Nephron (organoid): ENCODE results near the gene RGS7.
A peak's percentile ranks its signal among the peaks of the same experiment; 100 is the strongest.

Experiments used
- H3K27ac Mint-ChIP-seq, 3 experiments: 2 replicates each; pipeline ENCODE4 v1.8.0; 2020; ENCODE audit warnings: mixed read lengths in 3 of 3, mild to moderate bottlenecking in 2 of 3, moderate library complexity in 1 of 3
- H3K27me3 Mint-ChIP-seq: 2 replicates; pipeline ENCODE4 v1.8.0; 2021; ENCODE audit warnings: low read depth, mild to moderate bottlenecking, moderate library complexity, mixed read lengths
- H3K36me3 Mint-ChIP-seq: 2 replicates; pipeline ENCODE4 v1.8.0; 2020; ENCODE audit warnings: low read depth, mixed read lengths
- H3K4me1 Mint-ChIP-seq: 2 replicates; pipeline ENCODE4 v1.8.0; 2020; ENCODE audit warnings: mixed read lengths
- H3K4me3 Mint-ChIP-seq, 3 experiments: 2 replicates each; pipeline ENCODE4 v1.8.0; 2020; ENCODE audit warnings: mild to moderate bottlenecking in 3 of 3, mixed read lengths in 3 of 3, moderate library complexity in 2 of 3
- H3K9me3 Mint-ChIP-seq: 2 replicates; pipeline ENCODE4 v1.8.0; 2020; ENCODE audit warnings: mixed read lengths
- TF ChIP-seq, protein P1 (sequence below), 3 experiments: fragments of 200-600 bp; sonication (generic); IDR thresholded peaks; one replicate each; pipeline ENCODE4 v1.5.0; 2021; ENCODE audit warnings: antibody characterized with exemption in 3 of 3; ENCODE audit not compliant: unreplicated experiment in 3 of 3

Gene RGS7

DNA sequence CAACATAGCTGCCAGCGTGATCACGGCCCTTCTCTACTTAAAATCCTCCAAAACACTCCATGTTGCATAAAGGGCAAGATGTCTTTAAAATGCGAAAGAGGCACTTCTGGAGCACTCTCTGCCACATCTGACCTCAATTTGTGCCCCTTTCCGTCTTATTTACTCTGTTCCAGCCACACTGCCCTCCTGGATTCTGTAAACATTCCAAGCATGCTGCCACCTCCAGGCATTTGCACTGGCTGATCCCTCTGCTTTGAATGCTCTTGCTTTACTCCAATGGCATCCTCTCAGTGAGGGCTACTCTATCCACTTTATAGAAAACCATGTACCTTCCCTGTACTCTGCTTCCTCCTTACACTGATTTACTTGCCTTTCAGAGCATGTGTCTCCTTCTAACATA is 5.3 kb upstream of the RGS7 start:
- no peak overlapping the region for H3K4me3 Mint-ChIP-seq
- H3K27me3 Mint-ChIP-seq = peaks cover 31% of the 10 kb centered on the region
- TF ChIP-seq, protein P1, sequence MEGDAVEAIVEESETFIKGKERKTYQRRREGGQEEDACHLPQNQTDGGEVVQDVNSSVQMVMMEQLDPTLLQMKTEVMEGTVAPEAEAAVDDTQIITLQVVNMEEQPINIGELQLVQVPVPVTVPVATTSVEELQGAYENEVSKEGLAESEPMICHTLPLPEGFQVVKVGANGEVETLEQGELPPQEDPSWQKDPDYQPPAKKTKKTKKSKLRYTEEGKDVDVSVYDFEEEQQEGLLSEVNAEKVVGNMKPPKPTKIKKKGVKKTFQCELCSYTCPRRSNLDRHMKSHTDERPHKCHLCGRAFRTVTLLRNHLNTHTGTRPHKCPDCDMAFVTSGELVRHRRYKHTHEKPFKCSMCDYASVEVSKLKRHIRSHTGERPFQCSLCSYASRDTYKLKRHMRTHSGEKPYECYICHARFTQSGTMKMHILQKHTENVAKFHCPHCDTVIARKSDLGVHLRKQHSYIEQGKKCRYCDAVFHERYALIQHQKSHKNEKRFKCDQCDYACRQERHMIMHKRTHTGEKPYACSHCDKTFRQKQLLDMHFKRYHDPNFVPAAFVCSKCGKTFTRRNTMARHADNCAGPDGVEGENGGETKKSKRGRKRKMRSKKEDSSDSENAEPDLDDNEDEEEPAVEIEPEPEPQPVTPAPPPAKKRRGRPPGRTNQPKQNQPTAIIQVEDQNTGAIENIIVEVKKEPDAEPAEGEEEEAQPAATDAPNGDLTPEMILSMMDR (IDR thresholded peaks at IDR 0.05; ENCODE audit: unreplicated experiment in 3 of 3) = no peak
- H3K4me1 Mint-ChIP-seq = no peaks in the 10 kb centered on the region
- H3K9me3 Mint-ChIP-seq = peaks cover 2% of the 10 kb centered on the region
- no peaks in the 10 kb centered on the region for H3K36me3 Mint-ChIP-seq
- H3K27ac Mint-ChIP-seq = no peak overlapping the region

DNA sequence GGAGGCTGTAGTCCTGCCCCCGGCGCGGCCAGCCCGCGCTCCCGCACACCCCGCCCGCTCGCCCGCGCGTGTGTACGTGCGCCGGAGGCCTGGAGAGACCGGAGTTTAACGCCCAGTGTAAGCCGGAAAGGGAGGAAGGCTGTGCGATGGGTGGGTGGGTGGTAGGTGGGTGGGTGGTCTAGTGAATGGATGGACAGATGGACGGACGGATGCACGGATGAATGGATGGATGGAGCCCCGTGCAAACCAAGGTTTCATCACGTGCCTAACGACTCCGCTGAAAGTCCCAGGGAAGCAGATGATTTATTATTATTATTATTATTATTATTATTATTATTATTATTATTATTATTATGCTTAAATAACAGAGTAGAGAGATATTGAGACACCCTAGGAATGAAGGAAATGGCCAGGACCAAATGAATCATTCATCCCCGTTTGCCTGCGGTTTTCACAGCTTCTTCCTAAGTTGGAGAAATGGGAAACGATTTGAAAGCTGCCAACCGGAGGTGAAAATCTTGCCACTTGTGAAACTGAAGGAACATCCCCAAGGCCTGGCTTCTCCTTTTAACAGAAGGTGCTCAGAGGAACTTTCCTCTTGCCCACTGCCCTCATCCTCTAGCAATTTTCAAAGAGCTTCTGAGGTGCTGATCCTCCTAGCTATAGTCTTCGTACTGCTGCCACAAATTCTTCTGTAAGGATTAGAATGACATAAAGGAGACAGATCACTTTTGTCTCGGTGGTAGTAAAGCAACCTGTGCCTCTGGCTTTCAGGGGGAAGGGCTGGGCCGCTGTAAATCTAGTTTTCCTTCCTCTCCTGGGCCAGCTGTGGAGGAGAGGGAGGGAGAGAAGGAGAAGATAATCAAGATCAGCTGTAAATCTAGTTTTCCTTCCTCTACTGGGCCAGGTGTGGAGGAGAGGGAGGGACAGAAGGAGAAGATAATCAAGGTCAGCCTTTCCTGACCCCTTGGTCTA is 648 bp upstream of the RGS7 start:
- Mint-ChIP-seq H3K27me3 (peaks cover 46% of the 10 kb centered on the region), H3K4me3 (peak overlapping the region; percentile 75 to 85 (median 79)), H3K27ac (no peak overlapping the region), H3K36me3 (no peaks in the 10 kb centered on the region), H3K9me3 (no peaks in the 10 kb centered on the region), H3K4me1 (peaks cover 5% of the 10 kb centered on the region)
- TF ChIP-seq, protein P1 (IDR thresholded peaks at IDR 0.05; ENCODE audit: unreplicated experiment in 3 of 3) = no peak

DNA sequence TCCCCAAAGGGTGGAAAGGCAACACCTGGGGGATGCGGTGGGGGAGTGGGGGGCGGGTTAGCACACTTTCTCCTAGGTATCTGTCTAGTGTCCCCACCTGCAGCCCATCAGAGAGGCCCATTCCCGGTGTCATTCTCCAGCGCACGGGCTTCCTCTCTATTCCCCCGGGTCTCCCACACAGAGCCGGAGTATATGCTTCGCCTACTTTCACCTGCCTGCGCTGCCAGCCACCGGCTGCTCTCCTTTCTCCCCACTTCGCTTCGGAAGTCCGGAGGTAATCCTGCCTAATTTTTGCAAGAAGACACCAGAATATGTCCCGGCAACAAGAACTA is 852 bp downstream of the RGS7 start:
- peaks cover 39% of the 10 kb centered on the region for H3K27me3 Mint-ChIP-seq

DNA sequence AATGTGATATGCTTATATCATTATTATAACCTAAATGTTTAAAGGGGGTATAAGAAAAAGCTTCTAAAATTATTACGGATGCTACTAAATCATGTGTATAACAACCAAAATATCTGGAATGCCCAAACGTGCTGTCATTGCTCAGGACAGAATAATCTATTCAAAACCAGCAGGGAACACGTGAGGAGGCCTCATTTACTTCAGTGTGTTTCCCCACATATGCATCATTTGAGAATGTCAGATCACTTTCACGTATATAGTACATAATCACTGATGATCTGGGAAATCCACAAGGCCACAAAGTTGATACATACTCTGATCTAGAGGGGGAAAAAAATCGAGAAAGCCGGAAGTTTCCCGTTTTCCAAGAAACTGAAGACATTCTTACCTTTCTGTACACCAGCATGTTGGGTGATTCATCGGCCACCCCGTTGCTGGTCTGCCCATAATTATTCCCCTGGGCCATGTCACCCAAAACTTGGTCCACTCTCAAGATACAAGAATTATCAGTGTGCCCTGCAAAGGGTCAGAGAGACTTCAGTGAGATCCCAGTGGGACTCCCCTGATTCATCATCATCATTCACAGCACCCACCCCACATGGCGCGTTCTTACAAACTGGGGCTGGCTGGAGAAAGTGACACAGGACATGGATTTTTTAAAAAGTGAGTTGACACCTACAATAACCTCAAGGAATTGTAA is 1.5 kb downstream of the RGS7 start:
- Mint-ChIP-seq H3K4me1 (peaks cover 5% of the 10 kb centered on the region), H3K9me3 (no peaks in the 10 kb centered on the region), H3K4me3 (peak overlapping the region; percentile 65 to 88 (median 83)), H3K27ac (no peak overlapping the region), H3K36me3 (no peaks in the 10 kb centered on the region), H3K27me3 (peaks cover 35% of the 10 kb centered on the region)
- TF ChIP-seq, protein P1 (IDR thresholded peaks at IDR 0.05; ENCODE audit: unreplicated experiment in 3 of 3) = no peak

More for the DNA sequence above, 852 bp downstream of the RGS7 start:
- no peaks in the 10 kb centered on the region for H3K36me3 Mint-ChIP-seq
- peak overlapping the region; percentile 83 to 91 (median 88) for H3K4me3 Mint-ChIP-seq
- H3K27ac Mint-ChIP-seq = peak overlapping the region in 1 of 3 experiments; percentile 55
- H3K4me1 Mint-ChIP-seq = peaks cover 5% of the 10 kb centered on the region
- TF ChIP-seq, protein P1 (IDR thresholded peaks at IDR 0.05; ENCODE audit: unreplicated experiment in 3 of 3) = no peak
- no peaks in the 10 kb centered on the region for H3K9me3 Mint-ChIP-seq

DNA sequence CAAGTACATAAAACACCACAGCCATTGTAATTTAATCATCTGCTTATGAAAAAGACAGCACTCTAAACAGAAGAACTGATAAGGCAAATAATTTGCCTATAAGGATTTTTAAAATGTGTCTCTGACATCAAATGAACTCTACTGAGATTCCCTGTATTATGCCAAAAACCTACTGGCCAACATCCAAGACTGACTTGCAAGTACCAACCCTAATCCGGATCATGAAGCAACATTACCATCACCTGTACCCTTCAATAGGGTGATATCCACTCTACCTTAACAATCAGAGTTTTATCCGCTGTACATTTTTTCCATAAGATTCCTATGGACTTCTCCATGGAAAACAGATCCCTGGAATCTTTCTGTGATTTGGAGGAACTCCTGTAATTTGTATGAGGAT is 4.6 kb downstream of the RGS7 start:
- no peak overlapping the region for H3K27ac Mint-ChIP-seq
- H3K27me3 Mint-ChIP-seq = peaks cover 19% of the 10 kb centered on the region
- TF ChIP-seq, protein P1 (IDR thresholded peaks at IDR 0.05; ENCODE audit: unreplicated experiment in 3 of 3) = no peak
- no peaks in the 10 kb centered on the region for H3K36me3 Mint-ChIP-seq
- no peak overlapping the region for H3K4me3 Mint-ChIP-seq
- H3K4me1 Mint-ChIP-seq = peaks cover 5% of the 10 kb centered on the region
- H3K9me3 Mint-ChIP-seq = no peaks in the 10 kb centered on the region
